IPS-NIHi7 (cell line): ENCODE data around the gene MYOF.
A peak's percentile ranks its signal among the peaks of the same experiment; 100 is the strongest.
"Not testable (repeated sequence)": the region's sequence is repeated elsewhere in the genome, so short reads cannot be mapped to it uniquely, and the experiment has no call there.

Experiments
- DNase-seq: peaks from one replicate; pipeline ENCODE4 v3.0.0; 2012; ENCODE audit warnings: mixed read lengths; ENCODE audit errors: extremely low spot score

MYOF gene

DNA sequence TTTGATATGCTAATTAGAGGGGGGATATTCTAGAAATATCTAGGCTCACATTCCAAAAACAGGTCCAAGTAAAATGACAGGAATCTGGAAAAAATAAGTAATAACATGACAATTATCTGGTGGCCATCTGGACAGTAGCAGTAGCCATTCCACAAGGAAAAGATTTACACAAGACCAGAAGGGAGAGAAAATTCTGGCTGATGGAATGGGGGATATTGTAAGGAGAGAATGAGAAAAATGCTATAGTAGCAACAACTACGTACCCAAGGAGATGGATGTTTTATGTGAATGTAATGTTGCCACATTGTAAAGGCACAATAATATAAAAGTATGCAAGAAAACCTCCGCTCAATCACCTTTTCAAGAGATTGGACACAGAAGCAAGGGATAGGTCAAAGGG is 5.4 kb downstream of the MYOF start:
- DNase-seq, result no peak

DNA sequence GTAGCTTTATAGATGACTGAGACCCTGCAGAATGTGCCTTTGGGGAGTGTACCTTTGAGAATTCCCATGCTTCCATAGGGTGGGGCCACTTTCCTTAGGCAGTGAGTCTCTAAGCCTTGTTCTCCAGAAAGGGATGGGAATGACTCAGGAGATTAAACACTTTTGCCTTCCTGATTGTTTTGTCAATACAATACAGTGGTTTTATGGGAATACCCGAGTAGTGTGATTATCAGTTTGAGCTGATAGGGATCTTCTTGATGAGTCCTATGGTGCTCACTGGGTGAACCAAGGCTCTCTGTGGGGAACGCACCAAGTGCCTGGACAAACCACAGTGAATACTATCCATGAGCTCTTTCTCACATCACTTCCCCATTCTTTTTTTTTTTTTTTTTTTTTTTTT is 6.3 kb downstream of the MYOF start:
- DNase-seq, result no peak

DNA sequence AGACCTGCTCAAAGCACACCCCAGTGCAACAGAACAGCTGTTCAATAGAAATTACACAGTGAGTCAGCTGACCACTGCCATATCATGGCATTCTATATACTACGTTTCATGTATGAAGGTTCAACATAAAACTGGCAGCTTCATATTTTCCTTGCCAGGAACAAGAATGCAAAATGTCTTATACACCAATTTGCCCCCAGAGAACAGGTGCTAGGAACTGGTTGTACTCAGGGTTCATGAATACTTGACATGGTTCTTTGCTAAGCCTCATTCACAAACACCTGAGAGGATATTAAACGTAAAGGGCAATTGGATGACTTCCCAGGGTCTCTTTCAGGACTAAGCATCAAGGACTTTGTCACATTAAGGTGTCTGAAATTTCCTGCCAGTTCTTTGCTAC is 6.9 kb downstream of the MYOF start:
- no peak for DNase-seq

- DNase-seq, result no peak
Measured at GRCh38 chr10:93473804-93474472, 8.2 kb downstream of the MYOF start.

- no peak for DNase-seq
Measured at GRCh38 chr10:93473161-93473560, 9.0 kb downstream of the MYOF start.

DNA sequence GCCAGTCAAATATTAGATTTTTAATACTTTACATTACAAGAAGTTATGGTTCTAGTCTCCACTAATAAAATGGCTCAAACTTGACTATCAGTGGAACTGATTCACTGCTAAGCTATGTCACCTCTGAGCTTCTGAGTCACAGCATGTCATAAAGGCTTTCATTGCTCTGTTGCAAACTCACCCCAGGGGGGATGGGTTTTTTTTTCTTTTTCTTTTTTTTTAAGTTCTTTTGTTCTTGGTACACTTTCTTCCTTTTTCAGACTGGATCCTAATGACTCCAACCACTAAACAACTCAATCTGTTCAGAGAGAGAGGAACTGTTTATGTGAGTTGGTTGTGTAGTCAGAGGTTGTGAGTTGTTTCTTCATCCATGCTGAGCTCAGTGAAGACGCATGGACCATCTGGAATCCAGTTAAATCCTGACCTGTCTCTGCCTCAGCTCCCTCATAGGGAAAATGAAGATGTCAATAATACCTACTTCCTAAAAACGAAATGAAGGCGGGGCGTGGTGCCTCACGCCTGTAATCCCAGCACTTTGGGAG is 11.0 kb downstream of the MYOF start:
- DNase-seq, result peak; percentile 42

GRCh38 chr10:93469454-93469853 is 12.7 kb downstream of the MYOF start:
- no peak for DNase-seq

- DNase-seq, result no peak
Measured at GRCh38 chr10:93468461-93469213, 13.5 kb downstream of the MYOF start.

GRCh38 chr10:93467635-93468034 is 14.5 kb downstream of the MYOF start:
- not testable (repeated sequence) for DNase-seq

DNA sequence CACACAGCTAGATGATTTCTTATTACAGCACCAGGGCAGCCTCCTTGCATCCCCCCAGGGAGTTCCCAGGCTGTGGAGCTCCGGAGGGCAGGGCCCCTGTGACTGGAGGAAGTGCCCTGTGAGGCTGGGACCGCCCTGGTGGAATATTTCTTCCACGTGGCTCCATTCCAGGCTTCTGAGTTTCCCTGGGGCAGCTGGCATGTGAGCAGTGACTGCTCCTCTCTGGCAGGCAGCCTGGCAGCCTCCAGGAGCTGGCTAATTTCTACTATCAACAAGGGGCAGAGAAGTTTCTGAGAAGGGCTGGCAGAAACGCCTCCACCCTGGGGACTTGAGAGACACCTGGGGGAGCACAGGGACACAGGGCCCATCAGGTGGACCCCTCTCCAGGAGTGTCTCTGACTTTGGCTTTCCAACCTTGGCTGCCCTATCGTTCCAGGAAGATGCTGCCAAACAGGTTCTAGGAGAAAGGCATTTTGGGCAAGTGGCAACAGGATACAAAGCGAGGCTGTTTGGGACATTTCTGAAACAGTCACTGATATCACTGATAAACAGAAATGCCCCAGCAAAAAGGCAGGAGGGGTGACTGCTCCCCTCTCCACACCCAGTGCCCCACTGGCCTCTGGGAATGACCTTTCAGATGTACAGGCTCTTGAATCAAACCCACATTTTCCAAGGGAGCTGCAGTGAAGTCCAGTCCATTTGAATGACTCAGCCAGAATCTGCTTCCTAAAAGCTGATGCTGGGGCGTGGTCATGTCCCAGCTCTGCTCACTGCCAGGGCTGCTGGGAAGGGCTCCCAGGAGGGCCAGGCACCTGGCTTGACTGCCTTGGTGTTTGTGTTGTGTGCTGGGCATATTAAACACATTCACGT is 16.1 kb downstream of the MYOF start:
- DNase-seq, result no peak

- DNase-seq, result no peak
Measured at GRCh38 chr10:93464776-93465388, 17.3 kb downstream of the MYOF start.

DNA sequence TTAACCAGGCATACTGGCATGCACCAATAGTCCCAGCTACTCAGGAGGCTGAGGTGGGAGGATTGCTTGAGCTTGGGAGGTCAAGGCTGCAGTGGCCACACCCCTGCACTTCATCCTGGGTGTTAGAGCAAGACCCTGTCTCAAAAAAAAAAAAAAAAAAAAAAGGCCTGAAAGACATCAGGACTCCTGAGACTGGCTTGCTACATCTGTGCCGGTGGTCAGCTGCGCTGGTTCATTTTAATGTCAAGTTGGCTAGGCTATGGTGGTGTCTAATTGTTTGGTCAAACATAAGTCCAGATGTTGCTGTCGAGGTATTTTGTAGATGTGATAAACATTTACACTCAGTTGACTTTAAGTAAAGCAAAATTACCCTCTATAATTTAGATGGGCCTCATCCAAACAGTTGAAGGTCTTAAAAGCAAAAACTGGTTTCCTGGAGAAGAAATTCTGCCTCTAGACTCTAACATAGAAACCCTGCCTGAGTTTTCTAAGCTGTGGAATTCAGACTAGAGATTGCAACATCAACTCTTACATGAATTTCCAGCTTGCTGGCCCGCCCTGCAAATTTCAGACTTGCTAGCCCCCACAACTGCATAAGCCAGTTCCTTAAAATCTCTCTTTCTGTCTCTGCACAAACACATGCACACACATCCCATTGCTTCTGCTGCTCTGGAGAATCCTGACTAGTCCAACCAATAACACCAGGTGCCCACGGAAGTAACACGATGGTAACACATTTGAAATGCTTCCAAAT is 18.2 kb downstream of the MYOF start:
- DNase-seq, result no peak

GRCh38 chr10:93462881-93463280 is 19.3 kb downstream of the MYOF start:
- DNase-seq, result no peak

DNA sequence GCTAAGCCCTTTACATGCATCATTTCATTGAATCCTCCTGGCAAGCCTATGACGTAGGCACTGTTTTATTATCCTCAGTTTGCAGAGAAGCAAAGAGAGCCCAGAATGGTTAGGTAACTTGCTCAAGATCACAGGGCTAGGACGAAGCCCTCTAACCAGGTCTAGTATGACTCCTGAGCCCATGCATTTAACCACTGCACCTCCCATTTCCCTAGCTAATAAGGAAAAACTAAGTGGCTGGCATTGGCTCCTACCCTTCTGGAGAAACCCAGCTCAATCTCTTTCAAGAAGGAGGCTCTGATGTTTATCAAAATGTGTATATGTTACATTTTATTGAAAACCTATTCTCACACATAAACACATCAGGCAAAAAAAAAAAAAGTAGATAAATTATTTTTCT is 19.8 kb downstream of the MYOF start:
- no peak for DNase-seq

GRCh38 chr10:93461807-93462178 is 20.3 kb downstream of the MYOF start:
- DNase-seq, result no peak

- DNase-seq, result no peak
Measured at GRCh38 chr10:93461109-93461806, 20.9 kb downstream of the MYOF start.

- no peak for DNase-seq
Measured at GRCh38 chr10:93459466-93459865, 22.7 kb downstream of the MYOF start.

GRCh38 chr10:93458821-93459257 is 23.3 kb downstream of the MYOF start:
- peak; percentile 70 for DNase-seq

- DNase-seq, result no peak
Measured at GRCh38 chr10:93457511-93457910, 24.6 kb downstream of the MYOF start.

DNA sequence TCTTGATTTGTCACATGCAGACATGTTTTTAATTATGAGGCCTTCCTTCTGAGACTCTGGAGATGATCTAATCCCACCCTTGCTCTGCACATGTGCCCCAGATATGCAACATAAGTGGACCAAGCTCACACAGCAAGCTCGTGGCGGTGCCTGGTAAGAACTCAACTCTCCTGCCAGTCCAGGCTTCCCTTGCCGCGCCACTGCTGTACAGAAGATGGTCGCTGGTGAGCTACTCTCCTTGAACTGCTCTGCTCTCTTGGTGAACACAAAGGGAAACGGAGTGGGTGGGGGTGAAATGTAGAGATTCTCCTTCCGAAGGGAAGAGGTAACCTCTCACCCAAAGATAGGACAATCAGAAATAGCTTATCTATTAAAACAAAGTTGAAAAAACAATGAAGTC is 25.7 kb downstream of the MYOF start:
- DNase-seq, result no peak
